Neuronal stem cell (in vitro differentiated cells): ENCODE data around the gene ADAMTSL5.
"Not testable (repeated sequence)": the region's sequence is repeated elsewhere in the genome, so short reads cannot be mapped to it uniquely, and the experiment has no call there.

Experiments used
- DNase-seq: peaks from one replicate; pipeline ENCODE4 v3.0.0-alpha.2; 2013; ENCODE audit warnings: low spot score
- H2AFZ ChIP-seq: one replicate; pipeline ENCODE4 v1.6.1; 2013; ENCODE audit warnings: mild to moderate bottlenecking, low read length, inconsistent platforms
- H2AK5ac ChIP-seq: 2 replicates; pipeline ENCODE4 v1.6.1; 2013; ENCODE audit warnings: low read depth, mild to moderate bottlenecking, inconsistent platforms, low read length, moderate library complexity, mixed read lengths
- H2BK120ac ChIP-seq: 2 replicates; pipeline ENCODE4 v1.6.1; 2013; ENCODE audit warnings: low read depth, mild to moderate bottlenecking, inconsistent platforms, low read length, moderate library complexity, mixed read lengths
- H2BK12ac ChIP-seq: one replicate; pipeline ENCODE4 v1.6.1; 2013; ENCODE audit warnings: low read length, inconsistent platforms
- H2BK15ac ChIP-seq: 2 replicates; pipeline ENCODE4 v1.6.1; 2013; ENCODE audit warnings: mild to moderate bottlenecking, low read length, inconsistent platforms, mixed read lengths
- H2BK5ac ChIP-seq: one replicate; pipeline ENCODE4 v1.6.1; 2013; ENCODE audit warnings: inconsistent platforms, mild to moderate bottlenecking, low read length, moderate library complexity
- H3K14ac ChIP-seq: one replicate; pipeline ENCODE4 v1.6.1; 2013; ENCODE audit warnings: low read length, inconsistent platforms
- H3K18ac ChIP-seq: 2 replicates; pipeline ENCODE4 v1.6.1; 2013; ENCODE audit warnings: low read length, inconsistent platforms
- H3K23ac ChIP-seq: 2 replicates; pipeline ENCODE4 v1.6.1; 2013; ENCODE audit warnings: low read depth, mild to moderate bottlenecking, mixed read lengths, low read length, inconsistent platforms; ENCODE audit not compliant: poor library complexity
- H3K27ac ChIP-seq: replicated peaks from 3 replicates; pipeline ENCODE4 v1.5.1; 2013; ENCODE audit warnings: low read length, inconsistent platforms
- H3K27me3 ChIP-seq, 3 experiments: 2 replicates each; pipeline ENCODE4 v1.6.1; 2013; ENCODE audit warnings: low read length in 3 of 3, mild to moderate bottlenecking in 2 of 3, inconsistent platforms in 1 of 3, low read depth in 1 of 3, mixed read lengths in 1 of 3, moderate library complexity in 1 of 3; ENCODE audit not compliant: control insufficient read depth in 3 of 3, insufficient read depth in 3 of 3
- H3K36me3 ChIP-seq, 2 donors: replicated peaks in 1 of 2; 2 replicates each; pipeline ENCODE4 v1.6.1; 2013; ENCODE audit warnings: low read length in 2 of 2; ENCODE audit not compliant: control insufficient read depth in 2 of 2, insufficient read depth in 2 of 2
- H3K4ac ChIP-seq: 2 replicates; pipeline ENCODE4 v1.6.1; 2013; ENCODE audit warnings: inconsistent platforms, mild to moderate bottlenecking, low read length, moderate library complexity
- H3K4me1 ChIP-seq, 2 donors: 1 replicate in 1 of 2; 2 replicates in 1 of 2; pipeline ENCODE4 v1.6.1; 2013; ENCODE audit warnings: low read length in 2 of 2, low read depth in 1 of 2; ENCODE audit not compliant: control insufficient read depth in 2 of 2, insufficient read depth in 1 of 2
- H3K4me2 ChIP-seq: one replicate; pipeline ENCODE4 v1.6.1; 2013; ENCODE audit warnings: mild to moderate bottlenecking, low read length, inconsistent platforms; ENCODE audit not compliant: insufficient read depth, poor library complexity, severe bottlenecking
- H3K4me3 ChIP-seq, 2 donors: 2 replicates each; pipeline ENCODE4 v1.5.1; 2013; ENCODE audit warnings: low read length in 2 of 2, mild to moderate bottlenecking in 2 of 2, inconsistent platforms in 1 of 2, moderate library complexity in 1 of 2
- H3K79me1 ChIP-seq: one replicate; pipeline ENCODE4 v1.6.1; 2013; ENCODE audit warnings: low read depth, mild to moderate bottlenecking, inconsistent platforms, low read length, moderate library complexity
- H3K9ac ChIP-seq: one replicate; pipeline ENCODE4 v1.6.1; 2013; ENCODE audit warnings: mild to moderate bottlenecking, low read depth, low read length, inconsistent platforms; ENCODE audit not compliant: poor library complexity
- H3K9me3 ChIP-seq, 2 donors: replicated peaks in 1 of 2; 2 replicates each; pipeline versions ENCODE3 to v1.6.1; 2013; ENCODE audit warnings: low read length in 2 of 2, mild to moderate bottlenecking in 2 of 2, inconsistent platforms in 1 of 2, low read depth in 1 of 2, mixed read lengths in 1 of 2, moderate library complexity in 1 of 2; ENCODE audit not compliant: control insufficient read depth in 2 of 2, insufficient read depth in 1 of 2
- H4K8ac ChIP-seq: one replicate; pipeline ENCODE4 v1.6.1; 2013; ENCODE audit warnings: low read depth, mild to moderate bottlenecking, inconsistent platforms, low read length, moderate library complexity
- H4K91ac ChIP-seq: one replicate; pipeline ENCODE4 v1.6.1; 2013; ENCODE audit warnings: low read length, low read depth, mild to moderate bottlenecking, inconsistent platforms; ENCODE audit not compliant: poor library complexity
- WGBS, 2 donors: extraction: QIAGEN DNeasy Blood & Tissue Kit; methylation state at CpG; one replicate each; pipeline ENCODE4 v1.1.7; 2013; ENCODE audit warnings: missing lambda C conversion rate in 2 of 2, mixed read lengths in 1 of 2; ENCODE audit not compliant: insufficient read length in 2 of 2, insufficient replicate concordance in 1 of 2; ENCODE audit errors: extremely low coverage in 2 of 2; 5-methylcytosine and 5-hydroxymethylcytosine counted together

ADAMTSL5 gene

GRCh38 chr19:1481224-1481892, 31.5 kb downstream of the ADAMTSL5 start:
- Histone ChIP-seq H3K27me3 (no peaks in the 10 kb centered on the region), H2BK5ac (no peak overlapping the region), H3K27ac (no peak overlapping the region), H3K14ac (no peak overlapping the region), H3K9ac (peak overlapping the region; percentile 44), H2BK120ac (no peak overlapping the region), H3K9me3 (no peaks in the 10 kb centered on the region), H3K4me3 (no peak overlapping the region), H4K91ac (peak overlapping the region; percentile 89), H3K4ac (peak overlapping the region; percentile 11), H2AFZ (no peak overlapping the region), H3K79me1 (peaks cover 15% of the 10 kb centered on the region), H3K4me1 (peaks cover 0 to 3% of the 10 kb centered on the region in 2 donors), H3K4me2 (no peak overlapping the region), H2BK12ac (no peak overlapping the region), H3K36me3 (peaks cover under 1 to 9% of the 10 kb centered on the region in 2 donors), H3K18ac (no peak overlapping the region), H3K23ac (no peak overlapping the region), H4K8ac (no peak overlapping the region), H2AK5ac (peak overlapping the region; percentile 81), H2BK15ac (peak overlapping the region; percentile 38)
- WGBS, 2 donors = no CpG with 5 or more reads among the region's 26 CpGs
- no peak for DNase-seq

GRCh38 chr19:1478934-1479707, 33.7 kb downstream of the ADAMTSL5 start, which contains the start of gene C19orf25:
C19orf25 (minus strand) TSS chr19:1479215; CDS start chr19:1478903, 312 bp downstream.
- Histone ChIP-seq H4K8ac (peak within 1 kb of the TSS; percentile 43), H2AFZ (peak within 1 kb of the TSS; percentile 91), H3K14ac (peak within 1 kb of the TSS; percentile 90), H4K91ac (no peak within 1 kb of the TSS), H2BK12ac (no peak within 1 kb of the TSS), H2BK5ac (peak within 1 kb of the TSS; percentile 66), H2BK120ac (no peak within 1 kb of the TSS), H3K18ac (peak within 1 kb of the TSS; percentile 96), H3K23ac (peak within 1 kb of the TSS; percentile 92), H3K4me3 (peak within 1 kb of the TSS; percentile 60 to 85), H3K4ac (peak within 1 kb of the TSS; percentile 37), H2AK5ac (peak within 1 kb of the TSS; percentile 75), H3K27ac (peak within 1 kb of the TSS; percentile 89), H3K4me1 (peaks cover 0 to 9% of the 10 kb centered on the region in 2 donors), H2BK15ac (peak within 1 kb of the TSS; percentile 79), H3K9ac (peak within 1 kb of the TSS; percentile 90), H3K9me3 (no peaks in the 10 kb centered on the region), H3K79me1 (peaks cover 20% of the 10 kb centered on the region), H3K4me2 (peak within 1 kb of the TSS; percentile 83), H3K36me3 (peaks cover 2 to 24% of the 10 kb centered on the region in 2 donors), H3K27me3 (no peaks in the 10 kb centered on the region)
- peak; percentile 90 for DNase-seq
- WGBS, 2 donors = no CpG with 5 or more reads among the region's 71 CpGs

DNA sequence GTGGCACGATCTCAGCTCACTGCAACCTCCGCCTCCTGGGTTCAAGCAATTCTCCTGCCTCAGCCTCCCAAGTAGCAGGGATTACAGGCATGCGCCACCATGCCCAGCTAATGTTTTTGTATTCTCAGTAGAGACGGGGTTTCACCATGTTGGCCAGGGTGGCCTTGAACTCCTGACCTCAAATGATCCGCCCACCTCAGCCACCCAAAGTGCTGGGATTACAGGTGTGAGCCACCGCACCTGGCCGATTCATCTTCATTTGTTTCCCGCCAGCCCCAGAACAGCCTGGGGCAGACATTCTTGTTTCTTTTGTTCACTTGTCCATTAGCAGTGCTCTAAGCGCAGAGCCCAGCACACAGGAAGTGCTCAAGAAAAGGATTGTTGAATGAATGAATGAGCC, 35.8 kb downstream of the ADAMTSL5 start:
- peaks cover 21% of the 10 kb centered on the region for H3K79me1 ChIP-seq
- not testable (repeated sequence) for H2BK12ac ChIP-seq, H2BK15ac ChIP-seq, H4K91ac ChIP-seq, H3K18ac ChIP-seq, H3K4ac ChIP-seq, H3K14ac ChIP-seq, H3K4me3 ChIP-seq, H3K23ac ChIP-seq, H3K27ac ChIP-seq, H2AK5ac ChIP-seq, H3K4me2 ChIP-seq, DNase-seq, H2BK5ac ChIP-seq, H3K9ac ChIP-seq, H2BK120ac ChIP-seq, H3K27me3 ChIP-seq, H2AFZ ChIP-seq, H4K8ac ChIP-seq, H3K9me3 ChIP-seq
- peaks cover 2 to 10% of the 10 kb centered on the region in 2 donors for H3K4me1 ChIP-seq
- H3K36me3 ChIP-seq = peaks cover 2 to 26% of the 10 kb centered on the region in 2 donors
- no CpG with 5 or more reads among the region's 9 CpGs for WGBS, 2 donors
